Measurements from ENCODE around the gene CHIT1. TPM values are rescaled to one million over a fixed set of nuclear protein-coding genes. Genes with fewer than 3 reads are reported as not detected.

CHIT1 gene
- total and polyA plus RNA-seq, 2 experiments from 2014 or later = 0.07 to 0.47 TPM

DNA sequence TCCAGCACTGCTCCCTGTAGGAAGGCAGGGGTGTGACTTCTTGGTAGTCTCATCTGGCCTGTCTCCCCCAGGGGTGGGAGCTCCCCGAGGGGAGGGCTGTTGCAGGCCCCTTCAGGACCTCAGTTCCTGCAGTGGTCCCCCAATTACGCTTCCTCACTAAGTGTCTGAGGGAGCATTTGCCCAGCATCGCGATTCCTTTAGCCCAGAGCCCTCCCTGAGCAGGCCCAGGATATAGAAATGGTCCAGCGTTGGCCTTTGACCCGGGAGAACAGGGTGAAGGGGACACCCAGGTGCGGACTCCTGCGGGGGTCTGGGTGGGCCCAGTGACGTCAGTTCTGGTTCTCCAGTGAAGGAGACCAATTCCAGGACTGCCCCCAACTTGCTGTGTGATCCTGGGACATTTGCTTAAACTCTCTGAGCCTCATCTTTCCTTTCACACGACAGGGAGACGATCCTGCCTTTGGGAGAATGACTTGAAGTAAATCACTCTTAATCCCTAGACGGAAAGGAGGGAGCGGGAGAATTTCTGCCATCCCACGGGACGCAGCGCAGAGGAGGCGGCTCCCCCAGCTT, 43.2 kb upstream of the CHIT1 start:
- H3K27ac Mint-ChIP-seq = no peak overlapping the region
- Histone ChIP-seq H3K9me2 (ENCODE audit: insufficient read depth) (no peaks in the 10 kb centered on the region), H2AFZ (peak overlapping the region; percentile 98), H3K4me3 (peak overlapping the region; percentile 67), H4K20me1 (replicated peaks; ENCODE audit: insufficient read depth) (no peaks in the 10 kb centered on the region), H3K79me2 (replicated peaks; ENCODE audit: insufficient read depth) (no peaks in the 10 kb centered on the region), H3K27ac (ENCODE audit: low read depth) (no peak overlapping the region), H3K4me2 (peak overlapping the region; percentile 92), H3F3A (replicated peaks; ENCODE audit: low read depth) (no peaks in the 10 kb centered on the region; the same call in 1 of the 2 replicates), H3K4me1 (ENCODE audit: insufficient read depth) (peaks cover 11% of the 10 kb centered on the region; the same call in 1 of the 2 replicates), H3K36me3 (ENCODE audit: insufficient read depth) (no peaks in the 10 kb centered on the region), H3K27me3 (ENCODE audit: insufficient read depth) (peaks cover 29% of the 10 kb centered on the region)
- no peak for TF ChIP-seq ZNF331 (CRISPR knock-in tag; IDR thresholded peaks at IDR 0.05; ENCODE audit: low read depth)
- no peak for TF ChIP-seq POLR2AphosphoS5 (IDR thresholded peaks at IDR 0.05; ENCODE audit: low read depth)
- no peak for TF ChIP-seq CREB1 (CRISPR knock-in tag; IDR thresholded peaks at IDR 0.05; ENCODE audit: low read depth)
- no peak for TF ChIP-seq NANOG (IDR thresholded peaks at IDR 0.05; ENCODE audit: borderline replicate concordance)
- TF ChIP-seq JUNB (IDR thresholded peaks at IDR 0.05; ENCODE audit: unreplicated experiment) = no peak
- TF ChIP-seq ZNF114 (CRISPR knock-in tag; IDR thresholded peaks at IDR 0.05) = no peak
- no peak for TF ChIP-seq CTCF (conservative IDR thresholded peaks at IDR 0.05; ENCODE audit: low read depth in 2 of 2)
- no peak for TF ChIP-seq STAT1 (IDR thresholded peaks at IDR 0.05; ENCODE audit: unreplicated experiment)
- no peak for TF ChIP-seq EZH2phosphoT487 (IDR thresholded peaks at IDR 0.05; ENCODE audit: unreplicated experiment)
- no peak for TF ChIP-seq ZNF462 (CRISPR knock-in tag; IDR thresholded peaks at IDR 0.05)
- TF ChIP-seq, protein P1, sequence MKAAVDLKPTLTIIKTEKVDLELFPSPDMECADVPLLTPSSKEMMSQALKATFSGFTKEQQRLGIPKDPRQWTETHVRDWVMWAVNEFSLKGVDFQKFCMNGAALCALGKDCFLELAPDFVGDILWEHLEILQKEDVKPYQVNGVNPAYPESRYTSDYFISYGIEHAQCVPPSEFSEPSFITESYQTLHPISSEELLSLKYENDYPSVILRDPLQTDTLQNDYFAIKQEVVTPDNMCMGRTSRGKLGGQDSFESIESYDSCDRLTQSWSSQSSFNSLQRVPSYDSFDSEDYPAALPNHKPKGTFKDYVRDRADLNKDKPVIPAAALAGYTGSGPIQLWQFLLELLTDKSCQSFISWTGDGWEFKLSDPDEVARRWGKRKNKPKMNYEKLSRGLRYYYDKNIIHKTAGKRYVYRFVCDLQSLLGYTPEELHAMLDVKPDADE (IDR thresholded peaks at IDR 0.05) = no peak
- TF ChIP-seq, protein P2, sequence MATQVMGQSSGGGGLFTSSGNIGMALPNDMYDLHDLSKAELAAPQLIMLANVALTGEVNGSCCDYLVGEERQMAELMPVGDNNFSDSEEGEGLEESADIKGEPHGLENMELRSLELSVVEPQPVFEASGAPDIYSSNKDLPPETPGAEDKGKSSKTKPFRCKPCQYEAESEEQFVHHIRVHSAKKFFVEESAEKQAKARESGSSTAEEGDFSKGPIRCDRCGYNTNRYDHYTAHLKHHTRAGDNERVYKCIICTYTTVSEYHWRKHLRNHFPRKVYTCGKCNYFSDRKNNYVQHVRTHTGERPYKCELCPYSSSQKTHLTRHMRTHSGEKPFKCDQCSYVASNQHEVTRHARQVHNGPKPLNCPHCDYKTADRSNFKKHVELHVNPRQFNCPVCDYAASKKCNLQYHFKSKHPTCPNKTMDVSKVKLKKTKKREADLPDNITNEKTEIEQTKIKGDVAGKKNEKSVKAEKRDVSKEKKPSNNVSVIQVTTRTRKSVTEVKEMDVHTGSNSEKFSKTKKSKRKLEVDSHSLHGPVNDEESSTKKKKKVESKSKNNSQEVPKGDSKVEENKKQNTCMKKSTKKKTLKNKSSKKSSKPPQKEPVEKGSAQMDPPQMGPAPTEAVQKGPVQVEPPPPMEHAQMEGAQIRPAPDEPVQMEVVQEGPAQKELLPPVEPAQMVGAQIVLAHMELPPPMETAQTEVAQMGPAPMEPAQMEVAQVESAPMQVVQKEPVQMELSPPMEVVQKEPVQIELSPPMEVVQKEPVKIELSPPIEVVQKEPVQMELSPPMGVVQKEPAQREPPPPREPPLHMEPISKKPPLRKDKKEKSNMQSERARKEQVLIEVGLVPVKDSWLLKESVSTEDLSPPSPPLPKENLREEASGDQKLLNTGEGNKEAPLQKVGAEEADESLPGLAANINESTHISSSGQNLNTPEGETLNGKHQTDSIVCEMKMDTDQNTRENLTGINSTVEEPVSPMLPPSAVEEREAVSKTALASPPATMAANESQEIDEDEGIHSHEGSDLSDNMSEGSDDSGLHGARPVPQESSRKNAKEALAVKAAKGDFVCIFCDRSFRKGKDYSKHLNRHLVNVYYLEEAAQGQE (IDR thresholded peaks at IDR 0.05; ENCODE audit: unreplicated experiment) = no peak
- H3K4me3 Mint-ChIP-seq = peak overlapping the region; percentile 69
- H3K36me3 Mint-ChIP-seq (ENCODE audit: low read depth) = no peaks in the 10 kb centered on the region
- ATAC-seq = no peak
- H3K9me3 Mint-ChIP-seq = no peaks in the 10 kb centered on the region
- no peak for DNase-seq (ENCODE audit: low spot score)
- peaks cover 26% of the 10 kb centered on the region for H3K27me3 Mint-ChIP-seq (ENCODE audit: insufficient read depth, low read depth, poor library complexity)
- H3K4me1 Mint-ChIP-seq = peaks cover 12% of the 10 kb centered on the region; the same call in 2 of the 3 replicates
